HG03175 (cell line): Measurements from ENCODE around the gene MEN1.

ENCODE experiments used
- ATAC-seq: cut with Tn5 transposase; IDR thresholded peaks from one replicate; pipeline ENCODE4 v1.9.1; 2021; ENCODE audit warnings: mild to moderate bottlenecking, moderate library complexity; ENCODE audit not compliant: unreplicated experiment

MEN1 gene

DNA sequence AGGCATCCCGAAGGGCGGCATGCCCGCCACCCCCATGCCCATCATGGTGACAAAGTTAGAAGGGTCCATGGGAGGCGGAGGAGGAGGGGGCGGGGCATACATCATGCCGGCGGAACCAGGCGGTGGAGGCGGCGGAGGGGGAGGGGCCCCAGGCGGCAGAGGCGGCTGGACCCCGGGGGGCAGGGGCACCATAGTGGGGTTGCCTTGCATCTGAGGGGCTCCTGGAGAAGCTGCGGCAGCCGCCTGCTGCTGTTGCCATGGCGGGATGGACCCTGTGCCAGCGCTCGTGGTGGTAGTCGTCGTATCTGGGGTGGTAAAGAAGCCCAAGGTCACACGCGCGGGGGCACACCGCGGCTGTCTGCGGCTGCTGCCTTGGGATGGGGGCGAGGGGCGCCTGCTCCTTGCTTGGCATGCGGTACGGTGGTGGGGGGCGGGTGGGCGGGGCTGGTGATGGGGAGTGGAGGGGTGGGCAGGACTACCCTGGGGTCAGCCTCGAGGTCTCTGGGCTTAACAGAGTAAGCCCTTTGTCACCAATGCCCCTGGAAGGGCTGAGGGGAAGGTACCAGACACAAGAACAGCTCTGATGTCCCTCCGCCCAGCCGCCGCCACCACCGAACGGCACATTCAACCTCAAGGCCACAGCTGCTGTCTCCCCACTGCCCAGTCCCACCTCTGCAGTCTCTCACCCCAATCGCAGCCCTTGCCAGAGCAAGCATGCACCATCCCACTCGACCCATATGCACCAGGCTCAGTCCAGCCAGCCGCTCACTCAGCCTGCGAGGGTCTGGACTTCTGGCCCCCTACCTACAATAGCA lies 44.3 kb downstream of the MEN1 start:
- ATAC-seq, result no peak

DNA sequence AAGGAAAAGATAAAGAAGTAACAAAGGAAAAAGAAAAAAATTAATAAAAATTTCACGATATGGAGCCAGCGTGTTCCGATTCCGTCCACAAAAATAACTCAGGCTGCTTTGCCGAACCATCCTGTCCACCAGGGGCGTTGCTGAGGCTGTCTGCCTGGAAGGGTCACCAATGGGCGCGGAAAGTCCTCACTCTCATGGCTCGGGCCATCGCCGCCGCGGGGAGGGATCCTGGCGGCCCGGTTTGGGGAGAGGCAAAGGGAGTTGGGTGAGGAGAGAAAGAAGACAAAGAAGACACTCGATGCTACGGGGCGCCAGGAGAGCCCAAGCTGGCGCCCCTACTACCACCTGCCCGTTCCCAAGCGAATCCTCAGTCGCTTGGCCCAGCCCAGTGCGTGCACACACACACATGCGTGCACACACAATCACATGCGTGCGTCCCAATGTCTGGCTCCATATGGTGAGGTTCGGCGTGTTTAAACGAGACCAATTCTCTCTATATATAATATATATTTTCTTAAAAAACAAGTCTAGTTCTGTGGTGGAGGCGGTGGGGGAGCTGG lies 45.0 kb downstream of the MEN1 start:
- ATAC-seq, result no peak

DNA sequence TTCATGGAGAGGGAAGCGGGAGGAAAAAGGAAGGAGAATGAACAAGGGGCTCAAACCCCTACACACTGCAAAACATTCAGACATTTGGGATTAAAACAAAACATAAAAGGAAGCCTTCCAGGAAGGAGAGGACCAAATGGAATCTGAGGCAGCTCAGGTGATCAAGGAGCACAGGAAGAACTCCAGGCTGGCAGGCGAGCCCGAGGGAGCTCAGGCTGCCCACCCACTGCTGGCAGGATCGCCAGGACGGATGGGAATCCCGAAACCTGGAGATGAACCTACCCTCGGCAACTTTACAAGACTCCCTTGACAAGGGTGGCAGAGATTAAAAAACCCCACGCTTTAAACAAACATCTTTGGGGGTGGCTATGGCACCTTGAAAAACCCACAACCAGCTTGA lies 45.6 kb downstream of the MEN1 start:
- no peak for ATAC-seq

DNA sequence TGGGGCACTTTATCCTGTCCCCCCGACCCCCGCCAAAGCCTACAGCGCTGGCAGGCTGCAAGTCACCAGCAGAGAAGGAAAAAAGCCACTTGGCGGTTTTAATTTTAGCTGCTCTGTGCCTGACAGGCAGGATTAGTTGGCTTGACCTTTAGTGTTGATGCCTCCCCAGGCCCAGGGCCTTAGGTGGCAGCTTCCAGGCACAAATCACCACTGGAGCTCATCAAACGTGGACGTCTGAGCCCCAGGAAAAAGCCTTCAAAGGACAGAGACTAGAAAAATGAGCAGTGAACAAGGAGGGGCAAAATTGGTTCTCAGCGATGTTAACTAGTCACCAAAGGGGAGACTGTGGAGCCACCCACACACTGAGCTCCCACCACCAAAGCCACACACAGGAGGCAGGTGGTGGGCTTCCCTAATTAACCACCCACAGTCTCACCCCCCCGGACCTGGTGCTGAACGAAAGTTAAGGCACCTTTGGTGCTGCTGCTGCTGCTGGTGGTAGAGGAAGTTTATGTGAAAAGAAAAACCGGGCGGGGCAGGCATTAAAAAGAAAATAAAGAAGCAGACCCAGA lies 46.2 kb downstream of the MEN1 start:
- no peak for ATAC-seq

DNA sequence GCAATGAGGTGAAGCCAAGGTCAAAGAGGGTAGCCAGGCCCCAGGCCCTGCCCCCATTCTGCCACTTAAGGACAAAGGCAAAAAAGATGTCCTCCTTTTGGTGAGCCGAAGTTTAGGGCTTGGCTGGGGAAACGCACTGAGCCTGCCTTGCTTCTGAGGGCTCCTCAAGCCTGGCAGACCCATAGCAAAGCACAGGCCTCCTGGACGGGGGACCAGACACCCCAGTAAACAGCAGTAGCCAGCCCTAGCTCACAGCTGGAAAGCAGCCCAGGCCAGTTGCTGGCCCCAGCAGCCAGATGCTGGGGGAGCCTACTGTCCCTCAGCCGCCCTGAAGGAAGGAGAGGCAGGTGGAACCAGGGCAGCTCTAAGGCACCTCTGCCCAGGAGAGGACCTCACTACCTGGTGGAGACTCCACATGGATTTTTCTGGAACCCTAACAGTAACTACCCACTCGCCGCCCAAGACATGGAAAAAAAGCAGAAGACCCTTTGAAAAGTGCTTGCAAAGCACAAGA lies 46.8 kb downstream of the MEN1 start:
- no peak for ATAC-seq

DNA sequence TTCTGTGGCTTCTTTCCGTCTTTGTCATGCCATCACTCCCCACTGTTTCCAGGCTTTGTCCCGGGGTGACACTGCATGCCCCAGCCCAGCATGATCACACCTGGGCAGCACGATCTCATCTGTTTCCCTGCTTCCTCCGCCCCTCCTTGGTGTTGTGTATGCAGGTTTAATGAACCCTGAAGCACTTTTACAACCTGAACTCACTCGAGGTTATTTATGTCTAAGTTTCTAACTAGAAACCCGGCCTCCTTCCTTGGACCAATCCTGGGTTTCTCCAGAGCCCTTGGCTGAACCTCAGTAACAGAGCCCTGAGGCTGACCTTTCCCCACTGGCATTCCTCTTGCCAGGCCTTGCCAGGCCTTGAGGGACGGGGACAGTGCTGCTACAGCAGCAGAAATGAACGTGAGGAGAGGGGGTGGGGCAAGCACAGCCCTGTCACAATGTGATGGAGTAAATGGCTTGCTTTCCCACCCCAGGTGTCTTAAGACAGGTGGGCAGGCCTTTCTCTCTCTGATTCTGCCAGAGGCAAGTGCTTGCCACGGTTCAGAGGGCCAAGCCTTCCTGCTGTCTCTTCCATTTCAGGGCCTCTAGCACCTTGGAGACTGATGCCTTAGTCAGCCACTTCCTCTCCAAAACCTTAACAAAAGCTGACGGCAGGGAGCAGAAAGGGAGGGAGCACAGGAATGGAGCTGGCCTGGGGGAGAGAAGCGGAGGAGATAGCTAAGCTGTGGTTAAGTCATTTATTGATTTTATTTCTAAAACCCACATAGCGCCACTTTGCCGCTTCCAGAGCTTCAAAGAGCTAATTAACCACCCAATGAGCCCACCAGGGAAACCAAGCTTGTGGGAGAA lies 47.5 kb downstream of the MEN1 start:
- ATAC-seq, result no peak

DNA sequence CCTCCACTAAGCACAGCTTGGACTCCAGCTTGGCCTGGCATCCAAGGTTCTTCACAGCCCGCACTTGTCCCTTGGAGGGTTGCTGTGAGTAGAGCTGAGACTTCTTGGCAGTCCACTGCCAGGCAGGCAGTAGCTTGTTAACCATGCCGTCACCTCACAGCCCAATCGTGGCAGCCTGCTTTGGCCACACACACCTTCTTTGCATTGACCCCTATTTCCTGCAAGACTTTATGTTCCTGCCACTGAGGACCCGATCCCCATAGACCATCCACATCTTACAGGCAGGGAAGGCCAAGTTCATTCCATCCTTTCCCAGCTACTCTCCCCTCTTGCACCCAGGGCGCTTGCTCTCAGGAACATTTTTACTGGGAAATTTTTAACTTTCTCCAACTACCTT lies 48.1 kb downstream of the MEN1 start:
- no peak for ATAC-seq

DNA sequence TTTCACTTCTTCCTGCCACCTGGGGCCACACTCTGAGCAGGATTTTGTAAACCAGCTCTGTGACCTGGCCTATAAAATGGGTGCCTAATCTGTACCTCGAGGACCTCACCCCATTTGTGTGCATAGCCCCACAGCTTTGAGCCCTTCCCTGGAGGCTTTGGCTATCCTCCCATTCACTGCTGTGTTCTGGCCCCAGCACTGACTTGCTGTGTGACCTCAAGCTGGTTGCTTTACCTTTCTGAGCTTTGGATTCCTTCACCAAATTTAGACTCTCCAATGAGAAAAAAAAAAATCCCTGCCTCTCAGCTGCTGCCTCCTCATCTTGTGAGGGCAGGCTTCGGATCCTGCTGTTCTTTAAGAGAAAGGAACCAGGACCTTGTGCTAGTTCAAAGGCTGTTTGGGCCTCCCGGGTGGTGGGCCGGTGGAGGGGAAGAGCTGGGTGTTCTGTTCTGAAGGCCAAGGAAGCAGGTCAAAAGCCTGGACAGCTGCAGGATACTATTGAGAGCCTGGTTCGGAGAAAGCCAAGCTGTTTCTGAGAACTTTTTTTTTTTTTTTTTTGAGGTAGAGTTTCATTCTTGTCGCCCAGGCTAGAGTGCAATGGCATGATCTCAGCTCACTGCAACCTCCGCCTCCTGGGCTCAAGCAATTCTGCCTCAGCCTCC lies 49.5 kb downstream of the MEN1 start:
- ATAC-seq, result no peak

DNA sequence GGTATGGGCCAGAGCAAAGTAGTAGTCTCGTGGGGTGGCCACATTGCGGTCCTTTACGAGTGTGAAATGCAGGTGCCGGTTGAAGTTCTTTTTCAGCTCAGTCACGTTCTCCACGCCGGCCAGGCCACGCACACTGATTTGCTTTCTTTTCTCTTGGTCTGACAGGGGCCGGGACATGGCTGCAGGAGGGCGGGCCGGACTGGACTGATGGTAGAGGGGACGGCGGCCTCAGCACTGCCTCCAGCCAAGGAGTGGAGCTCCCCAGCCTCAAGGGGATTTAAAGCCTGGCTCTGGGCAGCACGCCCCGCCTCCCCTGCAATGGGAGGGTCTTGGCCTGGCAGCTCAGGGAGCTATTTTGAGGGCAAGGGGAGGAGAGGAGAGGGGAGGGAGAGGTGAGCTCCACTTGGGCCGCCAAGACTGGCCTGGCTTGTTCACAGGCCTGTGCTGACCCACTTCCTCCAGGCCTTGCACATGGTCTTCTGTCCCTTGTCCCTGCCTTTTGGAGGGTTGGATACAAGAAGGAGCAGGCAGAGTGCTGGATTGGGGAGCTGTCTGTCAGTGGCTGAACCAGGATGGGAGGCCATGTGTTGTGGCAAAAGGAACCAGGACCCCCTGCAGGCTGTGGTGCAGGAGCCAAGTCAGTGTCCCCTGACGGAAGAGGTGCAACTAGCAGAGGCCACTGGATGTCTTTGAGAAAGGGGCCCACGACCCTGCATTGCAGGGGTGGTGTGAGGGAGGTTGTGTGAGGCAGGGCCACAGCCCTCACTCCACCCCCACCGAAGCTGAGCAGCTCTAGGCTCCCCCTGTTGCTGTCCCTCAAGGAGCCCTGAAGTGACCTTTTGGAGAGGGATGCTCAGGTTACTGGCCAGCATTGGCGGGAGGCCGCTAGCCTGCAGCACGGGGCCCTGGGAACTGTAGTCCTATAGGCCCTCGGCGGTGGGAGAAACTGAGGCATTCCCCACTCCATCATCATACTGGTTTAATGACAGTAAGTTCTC lies 50.3 kb downstream of the MEN1 start, which contains the start of gene PYGM:
Gene PYGM (minus strand): TSS at position 253 of the 998 bp plus-strand sequence. CDS start 76 bp downstream, at position 177.
- no peak for ATAC-seq

DNA sequence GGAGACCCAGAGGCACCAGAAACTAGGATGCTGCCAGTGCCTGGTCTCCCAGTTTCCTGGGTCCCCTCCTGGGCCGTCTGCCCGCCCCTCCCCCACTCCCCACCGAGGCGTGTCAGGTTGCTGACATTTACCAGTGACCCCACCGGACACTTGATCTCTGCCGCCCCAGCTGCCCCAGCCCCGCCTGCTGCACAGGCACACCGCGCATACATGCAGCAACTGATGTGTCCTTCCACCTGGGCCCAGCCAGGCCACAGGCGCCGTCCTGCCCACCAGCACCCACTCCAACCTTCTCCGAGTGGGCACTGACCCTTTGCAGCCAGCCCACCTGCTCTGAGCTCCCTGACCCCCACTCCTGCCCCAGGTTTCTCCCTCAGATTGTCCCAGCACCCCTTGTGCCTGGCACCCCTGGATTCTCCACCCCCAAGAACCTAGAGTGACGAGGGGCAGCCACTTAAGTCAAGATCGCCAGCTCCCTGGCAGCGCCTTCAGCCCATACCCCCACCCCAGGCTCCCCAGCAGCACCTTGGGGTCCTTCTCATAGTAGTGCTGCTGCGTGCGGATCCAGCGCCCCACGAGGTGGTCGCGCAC lies 51.1 kb downstream of the MEN1 start:
- ATAC-seq, result no peak

DNA sequence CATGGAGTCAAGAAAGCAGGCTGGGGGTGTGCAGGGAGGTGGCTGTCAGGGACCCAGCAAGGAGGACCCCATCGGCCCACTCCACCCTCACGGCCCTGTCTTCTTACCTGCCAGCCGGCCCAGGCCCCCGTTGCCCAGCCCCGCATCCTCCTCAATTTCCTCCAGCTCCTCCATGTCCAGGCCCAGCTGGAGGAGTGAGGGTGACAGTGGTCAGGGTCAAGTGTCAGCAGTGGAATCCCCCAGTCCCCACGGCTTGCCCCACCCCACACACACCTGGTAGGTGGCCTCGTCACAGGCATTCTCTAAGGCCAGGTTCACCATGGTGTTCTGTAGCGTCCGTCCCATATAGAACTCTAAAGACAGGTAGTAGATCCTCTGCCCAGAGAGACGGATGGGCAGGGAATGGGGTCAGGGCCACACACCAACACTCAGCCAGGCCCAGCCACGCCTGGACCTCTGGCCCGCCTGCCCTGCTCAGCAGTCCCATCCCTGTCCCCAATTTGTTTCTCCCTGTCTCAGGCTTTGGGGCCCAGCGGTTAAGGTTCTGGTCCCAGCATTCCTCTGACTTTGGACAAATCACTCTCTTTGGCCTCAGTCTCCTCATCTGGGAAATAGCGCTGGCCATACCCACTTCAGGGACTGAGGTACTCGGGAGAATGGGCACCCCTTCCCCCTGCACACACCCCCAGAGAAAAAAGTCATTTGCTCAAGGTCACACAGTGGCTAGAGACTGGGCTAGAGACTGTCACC lies 51.8 kb downstream of the MEN1 start:
- no peak for ATAC-seq

DNA sequence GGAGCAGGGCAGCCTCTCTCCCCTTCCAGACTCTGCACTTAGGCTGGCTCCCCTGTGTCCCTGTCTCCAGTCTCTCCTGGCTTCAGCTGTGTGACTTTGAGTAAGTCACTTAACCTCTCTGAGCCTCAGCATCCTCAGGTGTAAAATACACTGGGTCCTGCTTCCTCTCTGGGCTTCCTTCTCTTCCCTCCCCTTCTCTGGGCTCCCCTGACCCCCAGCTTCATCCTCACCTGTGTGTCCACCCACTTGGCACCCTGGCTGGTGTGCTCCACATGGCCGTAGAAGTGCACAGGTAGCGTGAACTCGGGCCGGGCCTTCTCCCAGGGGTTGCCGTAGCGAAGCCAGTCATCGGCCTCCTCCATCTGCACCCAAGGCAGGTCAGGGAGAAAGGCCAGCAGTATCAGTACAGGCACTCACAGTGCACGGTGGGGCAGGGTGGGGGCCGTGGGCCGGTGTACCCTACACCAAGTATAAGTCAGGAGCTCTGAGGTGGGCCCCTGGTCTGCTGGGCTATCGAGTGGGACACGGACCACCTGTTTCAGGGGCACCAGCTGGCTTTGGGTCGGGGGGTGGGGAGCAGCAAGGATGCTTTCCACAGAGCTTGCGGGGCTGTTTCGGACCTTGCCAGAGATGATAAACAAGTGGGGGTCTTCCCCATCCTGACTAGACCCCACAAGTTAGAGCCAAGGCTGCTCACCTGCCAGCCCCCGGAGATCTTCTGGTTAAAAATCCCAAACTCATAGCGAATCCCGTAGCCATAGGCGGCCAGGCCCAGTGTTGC lies 52.6 kb downstream of the MEN1 start:
- ATAC-seq, result no peak

DNA sequence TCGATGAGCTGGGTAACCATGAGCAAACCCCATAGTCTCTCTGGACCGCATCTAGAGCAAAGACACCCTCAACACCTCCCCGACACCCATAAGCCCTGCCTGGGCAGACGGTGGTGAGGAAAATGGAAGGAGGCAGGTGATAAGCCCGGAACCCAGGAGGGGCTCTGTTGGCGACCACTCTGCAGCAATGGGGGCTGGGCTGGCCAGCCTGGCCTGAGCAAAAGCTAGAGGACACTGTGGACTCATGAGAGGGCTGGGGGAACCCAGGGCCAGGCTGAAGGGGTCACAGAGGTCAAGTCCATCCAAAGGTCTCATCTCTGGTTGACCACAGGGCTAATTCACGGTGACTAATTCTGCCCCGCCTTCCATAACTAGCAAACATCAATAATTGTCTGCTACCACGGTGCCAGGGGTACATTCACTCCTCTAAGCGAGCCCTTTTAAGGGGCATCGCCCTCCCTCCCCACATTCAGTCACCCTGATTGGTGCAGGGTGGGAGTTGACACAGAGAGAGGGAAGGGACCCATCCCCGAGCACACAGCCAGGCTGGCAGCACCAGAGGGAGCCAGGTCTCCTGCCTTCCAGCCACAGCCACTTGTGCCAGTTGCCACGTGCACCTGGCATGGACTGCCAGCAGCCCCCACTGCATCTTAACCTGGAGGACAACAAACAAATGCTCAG lies 54.5 kb downstream of the MEN1 start:
- no peak for ATAC-seq

DNA sequence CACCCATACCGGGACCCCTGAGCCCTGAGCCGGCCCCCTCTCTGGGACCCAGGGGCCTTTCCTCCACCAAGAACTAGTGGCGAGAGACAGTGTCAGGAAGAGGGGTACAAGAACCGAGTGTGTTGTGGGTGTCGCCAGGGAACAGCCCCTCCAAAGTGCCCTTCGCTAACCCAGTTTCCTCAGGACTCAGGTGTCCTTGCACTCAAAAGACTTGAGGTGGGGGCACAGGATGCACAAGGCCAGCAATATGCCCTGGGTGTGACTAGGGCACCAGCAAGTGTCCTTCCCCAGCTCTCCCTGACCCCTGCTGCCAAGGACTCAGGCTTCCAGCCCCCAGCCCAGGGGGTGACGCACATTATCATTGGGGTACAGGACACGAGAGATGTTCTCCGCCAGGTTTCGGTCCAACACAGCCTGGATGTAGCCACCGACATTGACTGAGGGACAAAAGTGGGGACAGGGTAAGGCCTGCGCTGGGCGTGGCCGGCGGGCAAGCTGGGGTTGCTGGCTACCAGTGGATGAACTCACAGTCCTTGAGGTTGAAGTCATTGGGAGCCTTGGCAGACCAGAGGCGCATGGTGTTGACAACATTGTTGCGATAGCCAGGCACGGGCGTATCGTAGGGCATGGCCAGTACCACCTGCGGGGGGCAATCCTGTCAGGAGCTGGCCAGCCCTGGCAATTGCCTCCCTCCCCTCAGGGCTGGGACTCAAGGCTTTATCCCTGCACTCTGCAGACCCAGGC lies 55.3 kb downstream of the MEN1 start:
- ATAC-seq, result no peak

DNA sequence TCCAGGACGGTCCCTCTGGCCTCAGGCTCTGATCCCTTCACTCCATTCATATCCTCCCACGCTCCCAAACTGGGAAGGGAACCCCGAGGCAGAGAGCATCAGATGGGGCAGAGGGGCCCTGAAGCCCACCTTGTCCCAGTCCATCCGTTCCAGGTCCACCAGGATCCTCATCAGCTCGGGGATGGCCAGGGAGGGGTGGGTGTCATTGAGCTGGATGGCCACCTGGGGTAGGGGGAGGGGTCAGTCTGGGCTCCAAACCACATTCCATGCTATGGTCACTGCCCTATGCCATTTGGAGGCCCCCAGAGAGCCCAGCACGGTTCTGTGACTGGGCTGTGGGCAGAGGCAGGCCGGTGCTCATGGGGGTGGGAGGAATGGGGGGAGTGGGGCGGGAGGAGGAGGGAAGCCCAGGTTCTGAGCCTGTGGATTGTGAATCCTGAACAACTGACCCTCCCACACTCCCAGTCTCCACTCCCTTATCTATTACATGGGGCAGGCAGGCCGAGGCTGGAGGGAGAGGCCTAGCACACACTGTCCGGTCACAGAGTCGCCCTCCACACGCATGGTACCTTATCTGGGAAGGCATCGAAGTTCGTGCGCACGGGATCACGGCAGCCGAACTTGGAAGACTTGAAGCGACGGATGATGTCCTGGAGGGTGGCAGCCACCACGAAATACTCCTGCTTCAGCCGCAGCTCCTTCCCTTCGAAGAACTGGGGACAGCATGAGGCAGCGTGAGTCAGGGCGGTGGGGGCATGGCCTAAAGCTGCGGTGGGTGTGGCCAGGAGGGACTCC lies 56.0 kb downstream of the MEN1 start:
- ATAC-seq, result no peak
